H1 (cell line): ENCODE data around the gene TECTB. TPM values are rescaled to one million over a fixed set of nuclear protein-coding genes. Genes with fewer than 3 reads are reported as not detected.

Experiments
- CTCF ChIA-PET: fragments of 300-600 bp; sonication (Branson Sonifier 250); formaldehyde crosslinking; loops from one replicate; lab custom pipeline; 2021; ENCODE audit not compliant: partially characterized antibody; lab: Charles Lee
- POLR2A ChIA-PET: fragments of 300-600 bp; sonication (Branson Sonifier 250); formaldehyde crosslinking; loops from one replicate; lab custom pipeline; 2021; ENCODE audit warnings: inconsistent platforms; ENCODE audit not compliant: partially characterized antibody; lab: Charles Lee
- DNase-seq, 2 experiments: peaks; one replicate each; pipeline versions ENCODE4 v3.0.0 to v3.0.0-alpha.2; 2010 to 2022; ENCODE audit warnings: low spot score in 2 of 2, low read depth in 1 of 2, mixed read lengths in 1 of 2
- FAIRE-seq: peaks from 2 replicates; lab custom pipeline; 2011; peaks lifted over from hg19 to GRCh38; lab: Jason Lieb, UNC
- H2AFZ ChIP-seq: 2 replicates; pipeline ENCODE4 v1.8.1; 2012; ENCODE audit warnings: low read length, inconsistent platforms
- H2AK5ac ChIP-seq: 2 replicates; pipeline ENCODE4 v1.6.1; 2013; ENCODE audit warnings: low read depth, low read length
- H2BK120ac ChIP-seq: replicated peaks from 2 replicates; pipeline ENCODE3; 2013; ENCODE audit warnings: low read depth, low read length, inconsistent platforms
- H2BK12ac ChIP-seq: 2 replicates; pipeline ENCODE4 v1.6.1; 2013; ENCODE audit warnings: low read depth, low read length
- H2BK15ac ChIP-seq: 2 replicates; pipeline ENCODE4 v1.6.1; 2013; ENCODE audit warnings: low read length
- H2BK20ac ChIP-seq: 2 replicates; pipeline ENCODE4 v1.6.1; 2013; ENCODE audit warnings: low read length
- H2BK5ac ChIP-seq: 2 replicates; pipeline ENCODE4 v1.6.1; 2013; ENCODE audit warnings: low read depth, low read length
- H3K14ac ChIP-seq: 2 replicates; pipeline ENCODE4 v1.6.1; 2013; ENCODE audit warnings: inconsistent platforms; ENCODE audit not compliant: insufficient read length
- H3K18ac ChIP-seq: 2 replicates; pipeline ENCODE4 v1.6.1; 2013; ENCODE audit warnings: low read length; ENCODE audit errors: extremely low read depth
- H3K23ac ChIP-seq: 2 replicates; pipeline ENCODE4 v1.6.1; 2013; ENCODE audit warnings: inconsistent platforms; ENCODE audit not compliant: insufficient read length
- H3K23me2 ChIP-seq: 2 replicates; pipeline ENCODE4 v1.6.1; 2013; ENCODE audit warnings: low read depth, low read length
- H3K27ac ChIP-seq: 2 replicates; pipeline ENCODE4 v1.6.1; 2011; ENCODE audit warnings: low read depth, low read length, inconsistent platforms
- H3K27me3 ChIP-seq, 4 experiments: replicated peaks in 1 of 4; 1 replicate in 1 of 4; 2 replicates in 3 of 4; pipeline versions ENCODE4 v1.6.1 to v1.8.1; 2011 to 2013; ENCODE audit warnings: low read length in 3 of 4, mild to moderate bottlenecking in 3 of 4, inconsistent platforms in 2 of 4, mixed read lengths in 2 of 4, moderate library complexity in 1 of 4; ENCODE audit not compliant: control insufficient read depth in 3 of 4, insufficient read depth in 3 of 4; ENCODE audit errors: extremely low read depth in 1 of 4
- H3K36me3 ChIP-seq, 4 experiments: 2 replicates each; pipeline versions ENCODE4 v1.6.1 to v1.8.1; 2011 to 2013; ENCODE audit warnings: mild to moderate bottlenecking in 4 of 4, low read length in 3 of 4, moderate library complexity in 2 of 4, control low read depth in 1 of 4, inconsistent platforms in 1 of 4; ENCODE audit not compliant: insufficient read depth in 4 of 4, control insufficient read depth in 2 of 4
- H3K4ac ChIP-seq: replicated peaks from 2 replicates; pipeline ENCODE3; 2013; ENCODE audit warnings: low read length, low read depth, mixed read lengths, inconsistent platforms; ENCODE audit not compliant: insufficient read length
- H3K4me1 ChIP-seq, 4 experiments: replicated peaks in 1 of 4; 1 replicate in 1 of 4; 2 replicates in 3 of 4; pipeline versions ENCODE4 v1.6.1 to v1.8.1; 2011 to 2013; ENCODE audit warnings: low read length in 3 of 4, inconsistent platforms in 2 of 4, mixed read lengths in 1 of 4; ENCODE audit not compliant: insufficient read depth in 4 of 4, control insufficient read depth in 3 of 4
- H3K4me2 ChIP-seq, 2 experiments: 2 replicates each; pipeline versions ENCODE4 v1.6.1 to v1.8.1; 2011 to 2013; ENCODE audit warnings: low read depth in 2 of 2, low read length in 2 of 2, control low read depth in 1 of 2, inconsistent platforms in 1 of 2, mild to moderate bottlenecking in 1 of 2; ENCODE audit not compliant: insufficient read depth in 1 of 2
- H3K4me3 ChIP-seq, 4 experiments: fragments of 200-600, 300-600 bp in 1 of 4; sonication (generic), shearing (Covaris generic), sonication (Bioruptor Twin) in 1 of 4; 2 replicates each; pipeline versions ENCODE4 v1.5.1 to v1.8.1; 2011 to 2016; ENCODE audit warnings: low read length in 4 of 4, low read depth in 3 of 4, control low read depth in 2 of 4, inconsistent platforms in 2 of 4, mild to moderate bottlenecking in 2 of 4, mixed read lengths in 1 of 4, moderate library complexity in 1 of 4; ENCODE audit not compliant: insufficient read depth in 2 of 4; ENCODE audit errors: extremely low read depth in 1 of 4
- H3K56ac ChIP-seq: replicated peaks from 2 replicates; pipeline ENCODE3; 2013; ENCODE audit warnings: low read depth, mild to moderate bottlenecking, mixed read lengths, low read length, inconsistent platforms; ENCODE audit not compliant: insufficient read length
- H3K79me1 ChIP-seq: 2 replicates; pipeline ENCODE4 v1.6.1; 2013; ENCODE audit warnings: low read depth, low read length, control low read depth
- H3K79me2 ChIP-seq, 2 experiments: 2 replicates each; pipeline versions ENCODE4 v1.6.1 to v1.8.1; 2012 to 2013; ENCODE audit warnings: low read length in 2 of 2, mild to moderate bottlenecking in 2 of 2, inconsistent platforms in 1 of 2; ENCODE audit not compliant: insufficient read depth in 2 of 2, control insufficient read depth in 1 of 2
- H3K9ac ChIP-seq, 4 experiments: replicated peaks in 1 of 4; 1 replicate in 1 of 4; 2 replicates in 3 of 4; pipeline versions ENCODE4 v1.6.1 to v1.8.1; 2011 to 2013; ENCODE audit warnings: low read depth in 3 of 4, low read length in 3 of 4, control low read depth in 2 of 4, mild to moderate bottlenecking in 2 of 4, moderate library complexity in 2 of 4, inconsistent platforms in 1 of 4; ENCODE audit errors: extremely low read depth in 1 of 4
- H3K9me3 ChIP-seq, 2 experiments: 2 replicates each; pipeline versions ENCODE4 v1.6.1 to v1.8.1; 2012 to 2013; ENCODE audit warnings: mild to moderate bottlenecking in 2 of 2, moderate library complexity in 2 of 2, control low read depth in 1 of 2, inconsistent platforms in 1 of 2, low read depth in 1 of 2, low read length in 1 of 2, mixed read lengths in 1 of 2; ENCODE audit not compliant: insufficient read depth in 2 of 2
- H4K20me1 ChIP-seq, 2 experiments: replicated peaks in 1 of 2; 2 replicates each; pipeline versions ENCODE3 to v1.8.1; 2011 to 2013; ENCODE audit warnings: inconsistent platforms in 2 of 2, low read length in 2 of 2, mild to moderate bottlenecking in 1 of 2; ENCODE audit not compliant: insufficient read depth in 2 of 2, control insufficient read depth in 1 of 2
- H4K5ac ChIP-seq: 2 replicates; pipeline ENCODE4 v1.6.1; 2013; ENCODE audit warnings: low read length, low read depth, mixed read lengths, inconsistent platforms; ENCODE audit not compliant: insufficient read length
- H4K8ac ChIP-seq: 2 replicates; pipeline ENCODE4 v1.8.0; 2013; ENCODE audit warnings: mild to moderate bottlenecking, moderate library complexity, low read length, inconsistent platforms; ENCODE audit not compliant: insufficient read depth; ENCODE audit errors: extremely low read depth
- H4K91ac ChIP-seq: replicated peaks from 2 replicates; pipeline ENCODE3; 2013; ENCODE audit warnings: low read length, mixed read lengths, inconsistent platforms; ENCODE audit not compliant: insufficient read length
- WGBS, 2 experiments: shearing (Covaris generic) in 1 of 2; methylation state at CpG; one replicate each; pipeline versions ENCODE4 v1.1.6 to v1.1.7; 2013 to 2015; ENCODE audit warnings: low lambda C conversion rate in 2 of 2, mixed read lengths in 2 of 2, inconsistent platforms in 1 of 2, low coverage in 1 of 2, missing lambda C conversion rate in 1 of 2; ENCODE audit not compliant: insufficient replicate concordance in 2 of 2, insufficient coverage in 1 of 2, insufficient read length in 1 of 2; ENCODE audit errors: extremely low coverage in 1 of 2, missing lambda C conversion rate in 1 of 2; 5-methylcytosine and 5-hydroxymethylcytosine counted together
- polyA plus RNA-seq, 7 experiments: library from polyadenylated mRNA; depleted of rRNA in 3 of 7; stranded (reverse) in 5 of 7; unstranded in 2 of 7; fragments of >200 nt in 5 of 7; fragments of 200-250 nt in 2 of 7; gene quantifications; 1 replicate in 5 of 7; 2 replicates in 1 of 7; 4 replicates in 1 of 7; pipeline versions ENCODE4 v1.2.1 to v1.2.3, GENCODE V29; 2011 to 2013; ENCODE audit warnings: missing spikeins in 2 of 7, mixed read lengths in 2 of 7
- total RNA-seq: library from RNA; stranded (reverse); fragmentation: NEBNext Ultra II Directional; extraction: Animal tissue kit (Norgen Biotek cat#: 25700); gene quantifications from 2 replicates; pipeline ENCODE4 v1.2.1, GENCODE V29; 2021

Gene TECTB
- total and polyA plus RNA-seq, 2 of the 8 experiments (the other 6 are each of a cell fraction or from before 2014, with no cell fraction given), result not detected

GRCh38 chr10:112247791-112248190 is 35.4 kb upstream of the TECTB start:
- no peak overlapping the region for H3K27ac ChIP-seq
- H3K9ac ChIP-seq, result no peak overlapping the region
- H3K79me2 ChIP-seq, result no peaks in the 10 kb centered on the region
- peaks cover 6 to 15% of the 10 kb centered on the region in 2 experiments; a peak in 3 of 4 replicates for H3K9me3 ChIP-seq
- no peak overlapping the region for H4K91ac ChIP-seq
- no peak overlapping the region for H4K5ac ChIP-seq
- no peak overlapping the region for H3K4me2 ChIP-seq
- ChIA-PET POLR2A (no interaction called here), CTCF (no interaction called here)
- H4K8ac ChIP-seq, result no peak overlapping the region
- no peak overlapping the region for H2BK120ac ChIP-seq
- no peak overlapping the region for H3K4me3 ChIP-seq
- no peaks in the 10 kb centered on the region for H3K79me1 ChIP-seq
- no peak overlapping the region for H2BK15ac ChIP-seq
- DNase-seq (no peak), FAIRE-seq (no peak)
- no peak overlapping the region for H3K14ac ChIP-seq
- no peak overlapping the region for H2BK12ac ChIP-seq
- H2BK5ac ChIP-seq, result no peak overlapping the region
- H3K27me3 ChIP-seq, result no peaks in the 10 kb centered on the region
- no peaks in the 10 kb centered on the region for H3K4me1 ChIP-seq
- no peaks in the 10 kb centered on the region for H3K23me2 ChIP-seq
- no peak overlapping the region for H3K23ac ChIP-seq
- H3K18ac ChIP-seq, result no peak overlapping the region
- no peaks in the 10 kb centered on the region for H4K20me1 ChIP-seq
- WGBS, 2 experiments, result 60% methylated on average over 2 of the region's 2 CpGs; no CpG with 5 or more reads in 1 of the 2 experiments
- no peak overlapping the region for H2BK20ac ChIP-seq
- H3K36me3 ChIP-seq, result no peaks in the 10 kb centered on the region
- no peak overlapping the region for H2AK5ac ChIP-seq
- H2AFZ ChIP-seq, result no peak overlapping the region
- H3K4ac ChIP-seq, result no peak overlapping the region
- no peak overlapping the region for H3K56ac ChIP-seq
